ENCODE measurements around the gene MGST3. TPM values are rescaled to one million over a fixed set of nuclear protein-coding genes. Genes with fewer than 3 reads are reported as not detected.

The MGST3 gene
- total RNA-seq, 4 donors from 2014 or later = 47.0 to 513 (median 407) TPM

- no peak for DNase-seq
- no peaks in the 10 kb centered on the region for H3K9me3 ChIP-seq
- H3K27me3 ChIP-seq = no peaks in the 10 kb centered on the region
- H3K4me3 ChIP-seq = peak overlapping the region; percentile 55 to 78 (median 67)
- peaks cover 0 to 25% (median 1%) of the 10 kb centered on the region in 4 donors for H3K4me1 ChIP-seq
- TF ChIP-seq POLR2A (IDR thresholded peaks at IDR 0.05) (no peak), CTCF (IDR thresholded peaks at IDR 0.05) (no peak)
- no peaks in the 10 kb centered on the region for H3K36me3 ChIP-seq
- H3K27ac ChIP-seq = peak overlapping the region; percentile 83 to 95 (median 91)
These were observed 996 bp upstream of the MGST3 start for GRCh38 chr1:165629848-165630628.

- peaks cover 0 to 39% (median 2%) of the 10 kb centered on the region in 4 donors for H3K4me1 ChIP-seq
These were observed 513 bp downstream of the MGST3 start for GRCh38 chr1:165631342-165632151.

GRCh38 chr1:165632152-165632469 is 1.1 kb downstream of the MGST3 start:
- Histone ChIP-seq H3K4me3 (peak overlapping the region; percentile 55 to 78 (median 67)), H3K36me3 (peaks cover 0 to 4% (median 0%) of the 10 kb centered on the region in 3 donors), H3K27me3 (no peaks in the 10 kb centered on the region), H3K9me3 (no peaks in the 10 kb centered on the region), H3K4me1 (peaks cover 0 to 44% (median 2%) of the 10 kb centered on the region in 4 donors), H3K27ac (peak overlapping the region; percentile 83 to 95 (median 91))
- DNase-seq = peak in 2 of 3 donors; percentile 61 to 62
- TF ChIP-seq CTCF (IDR thresholded peaks at IDR 0.05) (no peak), POLR2A (IDR thresholded peaks at IDR 0.05) (peak; percentile 9 to 46)

More at GRCh38 chr1:165631342-165632151, 513 bp downstream of the MGST3 start:
- H3K27me3 ChIP-seq = no peaks in the 10 kb centered on the region
- peak; percentile 34 to 76 (median 74) for DNase-seq
- H3K36me3 ChIP-seq = peaks cover 0 to 4% (median 0%) of the 10 kb centered on the region in 3 donors
- peak in 2 of 6 experiments; percentile 21 to 34 for TF ChIP-seq CTCF (IDR thresholded peaks at IDR 0.05)
- TF ChIP-seq POLR2A (IDR thresholded peaks at IDR 0.05) = peak in 1 of 2 donors; percentile 72
- peak overlapping the region; percentile 55 to 78 (median 67) for H3K4me3 ChIP-seq
- H3K27ac ChIP-seq = peak overlapping the region; percentile 83 to 95 (median 91)
- no peaks in the 10 kb centered on the region for H3K9me3 ChIP-seq

GRCh38 chr1:165632491-165632890 is 1.5 kb downstream of the MGST3 start:
- H3K27me3 ChIP-seq = no peaks in the 10 kb centered on the region
- no peaks in the 10 kb centered on the region for H3K9me3 ChIP-seq
- TF ChIP-seq CTCF (IDR thresholded peaks at IDR 0.05) (no peak), POLR2A (IDR thresholded peaks at IDR 0.05) (no peak)
- H3K27ac ChIP-seq = peak overlapping the region in 3 of 4 donors; percentile 90 to 95 (median 92)
- DNase-seq = no peak
- peaks cover 0 to 48% (median 2%) of the 10 kb centered on the region in 4 donors for H3K4me1 ChIP-seq
- H3K4me3 ChIP-seq = peak overlapping the region in 3 of 4 donors; percentile 55 to 78 (median 68)
- peaks cover 0 to 4% (median 0%) of the 10 kb centered on the region in 3 donors for H3K36me3 ChIP-seq

GRCh38 chr1:165633614-165634013 is 2.6 kb downstream of the MGST3 start:
- TF ChIP-seq POLR2A (IDR thresholded peaks at IDR 0.05) = peak in 1 of 2 donors; percentile 50
- TF ChIP-seq CTCF (IDR thresholded peaks at IDR 0.05) = no peak
- H3K4me1 ChIP-seq = peaks cover 0 to 59% (median 2%) of the 10 kb centered on the region in 4 donors
- no peaks in the 10 kb centered on the region for H3K9me3 ChIP-seq
- no peak for DNase-seq
- peak overlapping the region in 1 of 4 donors; percentile 92 for H3K27ac ChIP-seq
- no peaks in the 10 kb centered on the region for H3K27me3 ChIP-seq
- H3K36me3 ChIP-seq = peaks cover 0 to 4% (median 0%) of the 10 kb centered on the region in 3 donors
- peak overlapping the region in 2 of 4 donors; percentile 68 to 78 for H3K4me3 ChIP-seq

All from Peyer's patch (tissue), 4 donors.